Fibroblast of villous mesenchyme (primary cell): ENCODE measurements around the gene PRDX1. TPM values are rescaled to one million over a fixed set of nuclear protein-coding genes. Genes with fewer than 3 reads are reported as not detected.

Source experiments
- DNase-seq: peaks from one replicate; pipeline ENCODE4 v3.0.0-alpha.2; 2010; ENCODE audit warnings: low read depth
- H3K4me3 ChIP-seq: 2 replicates; pipeline ENCODE4 v1.5.1; 2011; ENCODE audit warnings: low read depth, mild to moderate bottlenecking, low read length
- total RNA-seq: library from RNA; depleted of rRNA; stranded (reverse); fragments of >200 nt; gene quantifications from 2 replicates; pipeline ENCODE4 v1.2.3, GENCODE V29; 2012
- TF ChIP-seq, protein P1 (sequence below): IDR thresholded peaks from 2 replicates; pipeline ENCODE4 v1.5.1; 2012; ENCODE audit warnings: low read depth, mild to moderate bottlenecking, low read length; ENCODE audit not compliant: insufficient read depth

Gene PRDX1
- total RNA-seq = 361 and 523 TPM in 2 replicates

GRCh38 chr1:45521413-45522323 is at the start of gene PRDX1:
Gene PRDX1, minus strand, starts transcription at chr1:45521884. Its CDS starts 2,841 bp downstream, at chr1:45519043.
- H3K4me3 ChIP-seq = peak within 1 kb of the TSS; percentile 68
- TF ChIP-seq, protein P1, sequence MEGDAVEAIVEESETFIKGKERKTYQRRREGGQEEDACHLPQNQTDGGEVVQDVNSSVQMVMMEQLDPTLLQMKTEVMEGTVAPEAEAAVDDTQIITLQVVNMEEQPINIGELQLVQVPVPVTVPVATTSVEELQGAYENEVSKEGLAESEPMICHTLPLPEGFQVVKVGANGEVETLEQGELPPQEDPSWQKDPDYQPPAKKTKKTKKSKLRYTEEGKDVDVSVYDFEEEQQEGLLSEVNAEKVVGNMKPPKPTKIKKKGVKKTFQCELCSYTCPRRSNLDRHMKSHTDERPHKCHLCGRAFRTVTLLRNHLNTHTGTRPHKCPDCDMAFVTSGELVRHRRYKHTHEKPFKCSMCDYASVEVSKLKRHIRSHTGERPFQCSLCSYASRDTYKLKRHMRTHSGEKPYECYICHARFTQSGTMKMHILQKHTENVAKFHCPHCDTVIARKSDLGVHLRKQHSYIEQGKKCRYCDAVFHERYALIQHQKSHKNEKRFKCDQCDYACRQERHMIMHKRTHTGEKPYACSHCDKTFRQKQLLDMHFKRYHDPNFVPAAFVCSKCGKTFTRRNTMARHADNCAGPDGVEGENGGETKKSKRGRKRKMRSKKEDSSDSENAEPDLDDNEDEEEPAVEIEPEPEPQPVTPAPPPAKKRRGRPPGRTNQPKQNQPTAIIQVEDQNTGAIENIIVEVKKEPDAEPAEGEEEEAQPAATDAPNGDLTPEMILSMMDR = no peak
- DNase-seq = peak; percentile 96

DNA sequence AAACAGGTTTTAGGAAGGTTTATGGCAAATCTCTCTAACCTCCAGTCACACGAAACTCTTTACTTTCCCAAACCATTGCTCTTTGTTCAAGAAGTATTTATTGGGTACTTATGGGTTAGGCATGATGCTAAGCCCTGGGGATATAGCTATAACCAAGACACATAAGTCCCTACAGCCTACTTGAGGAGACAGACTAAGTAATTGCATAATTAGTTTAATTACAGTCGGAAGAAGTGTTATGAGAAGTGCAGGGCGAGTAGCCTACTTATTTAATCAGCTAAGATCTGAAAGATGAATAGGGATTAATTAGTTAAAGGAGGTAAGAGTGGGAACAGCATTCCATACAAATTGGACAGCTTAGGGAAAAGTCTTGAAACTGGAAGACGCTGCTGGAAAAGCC is 48.9 kb upstream of the PRDX1 start:
- DNase-seq = no peak
- no peak overlapping the region for H3K4me3 ChIP-seq

GRCh38 chr1:45569962-45570581 is 48.4 kb upstream of the PRDX1 start:
- DNase-seq = peak; percentile 79
- TF ChIP-seq, protein P1 = peak; percentile 99
- no peak overlapping the region for H3K4me3 ChIP-seq

More for the DNA sequence above, 48.9 kb upstream of the PRDX1 start:
- TF ChIP-seq, protein P1 = no peak

- TF ChIP-seq, protein P1 = no peak
- no peak overlapping the region for H3K4me3 ChIP-seq
- no peak for DNase-seq
Measured at GRCh38 chr1:45569571-45569961, 47.9 kb upstream of the PRDX1 start.

DNA sequence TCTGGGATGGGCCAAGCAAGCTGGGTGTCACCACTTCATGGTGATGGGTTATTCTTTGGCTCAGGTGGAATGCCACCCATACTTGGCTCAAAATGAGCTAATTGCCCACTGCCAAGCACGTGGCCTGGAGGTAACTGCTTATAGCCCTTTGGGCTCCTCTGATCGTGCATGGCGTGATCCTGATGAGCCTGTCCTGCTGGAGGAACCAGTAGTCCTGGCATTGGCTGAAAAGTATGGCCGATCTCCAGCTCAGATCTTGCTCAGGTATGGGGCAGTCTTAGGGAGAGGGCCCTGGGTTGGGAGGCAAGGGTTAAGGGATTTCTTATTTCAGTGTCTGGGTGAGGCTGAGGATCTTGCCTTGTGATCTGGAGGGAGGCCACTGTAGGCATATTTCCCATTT is 46.7 kb upstream of the PRDX1 start:
- DNase-seq = no peak
- H3K4me3 ChIP-seq = no peak overlapping the region
- TF ChIP-seq, protein P1 = no peak

- DNase-seq = no peak
- no peak overlapping the region for H3K4me3 ChIP-seq
- TF ChIP-seq, protein P1 = no peak
Measured at GRCh38 chr1:45567911-45568310, 46.2 kb upstream of the PRDX1 start.
